ELR (cell line): ENCODE results near the gene FAM185A.
"Not testable (repeated sequence)": the region's sequence is repeated elsewhere in the genome, so short reads cannot be mapped to it uniquely, and the experiment has no call there.

Experiments
- DNase-seq: peaks from one replicate; pipeline ENCODE4 v3.0.0-alpha.2; 2015; ENCODE audit warnings: low read depth

The FAM185A gene

GRCh38 chr7:102748605-102749444 is at the start of gene FAM185A:
Gene FAM185A, plus strand, starts transcription at chr7:102748999. Its CDS starts 209 bp downstream, at chr7:102749208.
- DNase-seq = peak; percentile 99

- not testable (repeated sequence) for DNase-seq
Measured at GRCh38 chr7:102713011-102713690, 35.6 kb upstream of the FAM185A start.

GRCh38 chr7:102713691-102714080 is 35.1 kb upstream of the FAM185A start:
- DNase-seq = not testable (repeated sequence)

- not testable (repeated sequence) for DNase-seq
Measured at GRCh38 chr7:102714774-102715522, 33.9 kb upstream of the FAM185A start.

GRCh38 chr7:102715718-102716117 is 33.1 kb upstream of the FAM185A start:
- DNase-seq = not testable (repeated sequence)

- not testable (repeated sequence) for DNase-seq
Measured at GRCh38 chr7:102718491-102718890, 30.3 kb upstream of the FAM185A start.

- not testable (repeated sequence) for DNase-seq
Measured at GRCh38 chr7:102726170-102726569, 22.6 kb upstream of the FAM185A start.

GRCh38 chr7:102729670-102730069 is 19.1 kb upstream of the FAM185A start:
- DNase-seq = not testable (repeated sequence)

GRCh38 chr7:102730431-102730830 is 18.4 kb upstream of the FAM185A start:
- DNase-seq = not testable (repeated sequence)

GRCh38 chr7:102742002-102742771 is 6.6 kb upstream of the FAM185A start:
- DNase-seq = not testable (repeated sequence)

- not testable (repeated sequence) for DNase-seq
Measured at GRCh38 chr7:102743861-102744260, 4.9 kb upstream of the FAM185A start.

- DNase-seq = peak; percentile 37
Measured at GRCh38 chr7:102745494-102746288, 3.1 kb upstream of the FAM185A start.

- DNase-seq = not testable (repeated sequence)
Measured at GRCh38 chr7:102749445-102749786, 617 bp downstream of the FAM185A start.

GRCh38 chr7:102758227-102758626 is 9.4 kb downstream of the FAM185A start:
- peak; percentile 49 for DNase-seq

- DNase-seq = not testable (repeated sequence)
Measured at GRCh38 chr7:102759934-102760333, 11.1 kb downstream of the FAM185A start.

GRCh38 chr7:102761234-102761633 is 12.4 kb downstream of the FAM185A start:
- not testable (repeated sequence) for DNase-seq

- DNase-seq = not testable (repeated sequence)
Measured at GRCh38 chr7:102763295-102763905, 14.6 kb downstream of the FAM185A start.

GRCh38 chr7:102769657-102770192 is 20.9 kb downstream of the FAM185A start:
- DNase-seq = not testable (repeated sequence)

GRCh38 chr7:102770467-102770866 is 21.7 kb downstream of the FAM185A start:
- not testable (repeated sequence) for DNase-seq

GRCh38 chr7:102776217-102776616 is 27.4 kb downstream of the FAM185A start:
- DNase-seq = not testable (repeated sequence)
